Small intestine (tissue), 7 donors: Measurements from ENCODE around the gene SDHA. TPM values are rescaled to one million over a fixed set of nuclear protein-coding genes. Genes with fewer than 3 reads are reported as not detected.
A peak's percentile ranks its signal among the peaks of the same experiment; 100 is the strongest.

Source experiments
- DNase-seq, 2 donors: peaks; one replicate each; pipeline versions ENCODE4 v3.0.0 to v3.0.0-alpha.2; 2013
- FAIRE-seq: peaks from 2 replicates; lab custom pipeline; 2012; peaks lifted over from hg19 to GRCh38; lab: Jason Lieb, UNC
- H3K27ac ChIP-seq, 3 donors: one replicate each; pipeline ENCODE4 v1.5.1; 2013; ENCODE audit warnings: low read length in 2 of 3, mild to moderate bottlenecking in 2 of 3, control low read depth in 1 of 3, inconsistent platforms in 1 of 3, low read depth in 1 of 3, moderate library complexity in 1 of 3
- H3K27me3 ChIP-seq, 3 donors: one replicate each; pipeline ENCODE4 v1.6.1; 2013; ENCODE audit warnings: low read length in 3 of 3, inconsistent platforms in 1 of 3; ENCODE audit not compliant: control insufficient read depth in 3 of 3, insufficient read depth in 3 of 3
- H3K36me3 ChIP-seq, 3 donors: one replicate each; pipeline ENCODE4 v1.6.1; 2013; ENCODE audit warnings: low read length in 3 of 3, inconsistent platforms in 1 of 3, low read depth in 1 of 3, mild to moderate bottlenecking in 1 of 3, moderate library complexity in 1 of 3; ENCODE audit not compliant: control insufficient read depth in 3 of 3, insufficient read depth in 2 of 3
- H3K4me1 ChIP-seq, 3 donors: one replicate each; pipeline ENCODE4 v1.6.1; 2013; ENCODE audit warnings: low read length in 2 of 3, inconsistent platforms in 1 of 3, low read depth in 1 of 3, mild to moderate bottlenecking in 1 of 3, moderate library complexity in 1 of 3; ENCODE audit not compliant: control insufficient read depth in 3 of 3, insufficient read depth in 2 of 3
- H3K4me3 ChIP-seq, 3 donors: one replicate each; pipeline ENCODE4 v1.5.1; 2013; ENCODE audit warnings: low read length in 3 of 3, control low read depth in 1 of 3, inconsistent platforms in 1 of 3, low read depth in 1 of 3, mild to moderate bottlenecking in 1 of 3, moderate library complexity in 1 of 3
- H3K9me3 ChIP-seq, 2 donors: one replicate each; pipeline ENCODE4 v1.6.1; 2013; ENCODE audit warnings: low read depth in 1 of 2, low read length in 1 of 2; ENCODE audit not compliant: control insufficient read depth in 2 of 2, insufficient read depth in 1 of 2
- WGBS, 3 donors: extraction: QIAGEN DNeasy Blood & Tissue Kit; methylation state at CpG; one replicate each; pipeline ENCODE4 v1.1.7; 2013; 5-methylcytosine and 5-hydroxymethylcytosine counted together
- polyA plus RNA-seq, 4 donors: library from polyadenylated mRNA; stranded (reverse) in 3 of 4; unstranded in 1 of 4; fragments of 200-250 nt in 3 of 4; fragments of 120-200 nt in 1 of 4; gene quantifications; one replicate each; pipeline versions ENCODE4 v1.2.1 to v1.2.3, GENCODE V29; 2013
- donor health status: healthy with polysubstance abuse.
- donor health status: control.
- donor health status: control.
- donor health status: Bipolar disorder and iron deficiency.
- donor health status: healthy.

The SDHA gene
- polyA plus RNA-seq, 4 donors, result 115 to 377 (median 268) TPM

GRCh38 chr5:187617-188451 is 30.3 kb upstream of the SDHA start:
- H3K4me1 ChIP-seq, result peaks cover 0 to 4% (median 0%) of the 10 kb centered on the region in 3 donors
- DNase-seq, result no peak
- no peak overlapping the region for H3K27ac ChIP-seq
- FAIRE-seq, result no peak
- H3K36me3 ChIP-seq, result no peaks in the 10 kb centered on the region
- WGBS, 3 donors, result 48 to 58% (median 49%) methylated on average over 21 of the region's 21 CpGs
- H3K27me3 ChIP-seq, result peaks cover 0 to 19% (median 0%) of the 10 kb centered on the region in 3 donors
- no peaks in the 10 kb centered on the region for H3K9me3 ChIP-seq
- H3K4me3 ChIP-seq, result no peak overlapping the region

GRCh38 chr5:188488-189481 is 29.3 kb upstream of the SDHA start:
- no peak overlapping the region for H3K27ac ChIP-seq
- H3K4me3 ChIP-seq, result no peak overlapping the region
- H3K9me3 ChIP-seq, result no peaks in the 10 kb centered on the region
- peaks cover 0 to 4% (median 0%) of the 10 kb centered on the region in 3 donors for H3K4me1 ChIP-seq
- FAIRE-seq (no peak), DNase-seq (peak; percentile 83 to 90)
- WGBS, 3 donors, result 35 to 37% (median 36%) methylated on average over 35 to 37 of the region's 37 CpGs
- peaks cover 0 to 19% (median 0%) of the 10 kb centered on the region in 3 donors for H3K27me3 ChIP-seq
- H3K36me3 ChIP-seq, result no peaks in the 10 kb centered on the region

GRCh38 chr5:189486-189885 is 28.6 kb upstream of the SDHA start:
- H3K4me3 ChIP-seq, result no peak overlapping the region
- DNase-seq (no peak), FAIRE-seq (no peak)
- H3K27me3 ChIP-seq, result peaks cover 0 to 19% (median 0%) of the 10 kb centered on the region in 3 donors
- H3K27ac ChIP-seq, result no peak overlapping the region
- H3K36me3 ChIP-seq, result no peaks in the 10 kb centered on the region
- WGBS, 3 donors, result 84 to 94% (median 91%) methylated on average over 9 to 10 of the region's 10 CpGs
- no peaks in the 10 kb centered on the region for H3K9me3 ChIP-seq
- peaks cover 0 to 4% (median 0%) of the 10 kb centered on the region in 3 donors for H3K4me1 ChIP-seq

GRCh38 chr5:189976-190365 is 28.1 kb upstream of the SDHA start:
- no peak overlapping the region for H3K4me3 ChIP-seq
- H3K36me3 ChIP-seq, result no peaks in the 10 kb centered on the region
- WGBS, 3 donors, result 71 to 72% (median 71%) methylated on average over 10 to 11 of the region's 11 CpGs
- H3K9me3 ChIP-seq, result no peaks in the 10 kb centered on the region
- H3K27ac ChIP-seq, result no peak overlapping the region
- FAIRE-seq (no peak), DNase-seq (peak in 1 of 2 donors; percentile 12)
- H3K4me1 ChIP-seq, result peaks cover 0 to 4% (median 0%) of the 10 kb centered on the region in 3 donors
- H3K27me3 ChIP-seq, result peaks cover 0 to 19% (median 0%) of the 10 kb centered on the region in 3 donors

GRCh38 chr5:190366-191035 is 27.6 kb upstream of the SDHA start:
- 34 to 58% (median 49%) methylated on average over 13 to 16 of the region's 16 CpGs for WGBS, 3 donors
- peaks cover 0 to 4% (median 0%) of the 10 kb centered on the region in 3 donors for H3K4me1 ChIP-seq
- DNase-seq, result peak in 1 of 2 donors; percentile 9
- no peaks in the 10 kb centered on the region for H3K36me3 ChIP-seq
- no peak for FAIRE-seq
- no peak overlapping the region for H3K4me3 ChIP-seq
- H3K27ac ChIP-seq, result no peak overlapping the region
- H3K27me3 ChIP-seq, result peaks cover 0 to 19% (median 0%) of the 10 kb centered on the region in 3 donors
- H3K9me3 ChIP-seq, result no peaks in the 10 kb centered on the region

- no peaks in the 10 kb centered on the region for H3K9me3 ChIP-seq
- no peaks in the 10 kb centered on the region for H3K36me3 ChIP-seq
- peaks cover 0 to 4% (median 0%) of the 10 kb centered on the region in 3 donors for H3K4me1 ChIP-seq
- peak within 1 kb of the TSS in 1 of 3 donors; percentile 41 for H3K27ac ChIP-seq
- peaks cover 0 to 19% (median 0%) of the 10 kb centered on the region in 3 donors for H3K27me3 ChIP-seq
- WGBS, 3 donors, result 5 to 16% (median 15%) methylated on average over 40 to 56 of the region's 56 CpGs
- DNase-seq (peak in 1 of 2 donors; percentile 55), FAIRE-seq (no peak)
- H3K4me3 ChIP-seq, result no peak within 1 kb of the TSS
These were observed 26.8 kb upstream of the SDHA start, which contains the start of gene LRRC14B for GRCh38 chr5:191036-191948. TSS of gene LRRC14B (plus strand) at chr5:191495. CDS start at chr5:191539, 44 bp downstream.

- Histone ChIP-seq H3K27me3 (peaks cover 0 to 15% (median 0%) of the 10 kb centered on the region in 3 donors), H3K36me3 (no peaks in the 10 kb centered on the region), H3K27ac (no peak overlapping the region), H3K9me3 (no peaks in the 10 kb centered on the region), H3K4me1 (peaks cover 0 to 4% (median 0%) of the 10 kb centered on the region in 3 donors), H3K4me3 (no peak overlapping the region)
- DNase-seq (no peak), FAIRE-seq (no peak)
- WGBS, 3 donors, result 83 to 86% (median 83%) methylated on average over 44 to 46 of the region's 46 CpGs
These were observed 26.0 kb upstream of the SDHA start for GRCh38 chr5:191949-192690.
